Measurements from ENCODE around the gene MDH1B.

Gene MDH1B

DNA sequence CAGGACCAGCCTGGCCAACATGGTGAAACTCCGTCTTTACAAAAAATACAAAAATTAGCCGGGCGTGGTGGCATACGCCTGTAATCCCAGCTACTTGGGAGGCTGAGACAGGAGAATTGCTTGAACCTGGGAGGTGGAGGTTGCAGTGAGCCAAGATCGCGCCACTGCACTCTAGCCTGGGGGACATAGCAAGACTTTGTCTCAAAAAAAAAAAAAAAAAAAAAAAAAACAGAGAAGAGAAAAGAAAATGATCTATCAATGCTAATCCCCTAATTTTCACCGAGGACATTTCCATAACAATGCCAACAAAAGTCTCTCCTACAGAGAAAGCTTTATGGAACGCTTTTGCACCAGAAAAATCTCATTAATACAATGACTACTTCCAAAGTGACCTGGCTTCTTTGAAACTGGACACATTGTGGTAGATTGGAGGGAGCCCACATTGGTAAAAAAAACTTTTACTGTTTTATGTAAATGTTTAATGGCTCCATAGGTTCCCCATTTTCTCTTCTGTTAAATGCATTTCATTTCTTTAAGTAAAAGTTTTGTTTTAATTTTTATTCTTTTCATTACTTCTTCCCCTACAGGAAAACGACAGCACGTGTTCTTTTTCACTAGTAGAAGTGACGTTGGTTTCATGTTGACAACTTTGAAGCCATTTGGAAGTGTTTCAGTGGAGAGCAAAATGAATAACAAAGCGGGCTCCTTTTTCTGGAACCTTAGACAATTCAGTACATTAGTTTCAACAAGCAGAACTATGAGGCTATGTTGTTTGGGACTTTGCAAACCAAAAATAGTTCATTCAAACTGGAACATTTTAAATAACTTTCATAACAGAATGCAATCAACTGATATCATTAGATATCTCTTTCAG is 1.2 kb upstream of the MDH1B start:
- no peak for TF ChIP-seq CTCF (IDR thresholded peaks at IDR 0.05)
- peak overlapping the region; percentile 74 for H3K4me2 ChIP-seq (ENCODE audit: low read length)
- no peaks in the 10 kb centered on the region for H3K9me3 ChIP-seq (ENCODE audit: control insufficient read depth, low read length)
- H3K27me3 ChIP-seq (ENCODE audit: control insufficient read depth, insufficient read depth, low read length): no peaks in the 10 kb centered on the region
- peaks cover 7% of the 10 kb centered on the region for H3K4me1 ChIP-seq
- H3K9ac ChIP-seq: peak overlapping the region; percentile 30
- peaks cover 15% of the 10 kb centered on the region for H3K79me2 ChIP-seq
- H2AFZ ChIP-seq: peak overlapping the region; percentile 95
- H3K36me3 ChIP-seq (ENCODE audit: control insufficient read depth, insufficient read depth, low read length): no peaks in the 10 kb centered on the region
- H3K4me3 ChIP-seq (ENCODE audit: low read depth, low read length): peak overlapping the region; percentile 98
- peak overlapping the region; percentile 89 for H3K27ac ChIP-seq

- peaks cover 7% of the 10 kb centered on the region for H3K4me1 ChIP-seq
- no peaks in the 10 kb centered on the region for H3K36me3 ChIP-seq (ENCODE audit: control insufficient read depth, insufficient read depth, low read length)
- H3K27ac ChIP-seq: peak overlapping the region; percentile 89
- peaks cover 15% of the 10 kb centered on the region for H3K79me2 ChIP-seq
- no peak for TF ChIP-seq CTCF (IDR thresholded peaks at IDR 0.05)
- peak overlapping the region; percentile 95 for H2AFZ ChIP-seq
- peak overlapping the region; percentile 98 for H3K4me3 ChIP-seq (ENCODE audit: low read depth, low read length)
- H3K9ac ChIP-seq: peak overlapping the region; percentile 30
- no peaks in the 10 kb centered on the region for H3K9me3 ChIP-seq (ENCODE audit: control insufficient read depth, low read length)
- H3K4me2 ChIP-seq (ENCODE audit: low read length): peak overlapping the region; percentile 74
- H3K27me3 ChIP-seq (ENCODE audit: control insufficient read depth, insufficient read depth, low read length): no peaks in the 10 kb centered on the region
Measured at GRCh38 chr2:206764673-206765241, 371 bp downstream of the MDH1B start.

DNA sequence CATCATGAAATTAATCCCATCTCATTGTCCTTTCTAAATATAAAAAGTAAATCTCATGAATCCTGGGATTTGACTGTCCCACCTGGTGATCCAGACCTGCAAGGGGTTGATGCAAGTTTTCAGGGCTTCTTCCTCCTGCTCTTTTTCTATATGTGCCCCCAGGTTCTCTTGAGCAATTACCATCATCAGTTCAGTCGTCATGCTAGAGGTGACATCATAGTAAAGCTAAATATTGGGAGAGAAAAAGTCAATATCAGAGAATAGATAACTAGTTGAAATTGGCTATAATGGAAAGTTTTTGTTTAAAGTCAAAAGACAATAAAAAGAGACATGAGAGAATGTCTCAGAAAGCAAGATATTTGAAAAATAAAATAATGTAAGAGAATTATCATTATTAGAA is 8.3 kb downstream of the MDH1B start:
- Histone ChIP-seq H3K4me1 (no peaks in the 10 kb centered on the region), H3K4me3 (ENCODE audit: low read depth, low read length) (no peak overlapping the region), H3K79me2 (no peaks in the 10 kb centered on the region), H3K27ac (no peak overlapping the region), H3K9me3 (ENCODE audit: control insufficient read depth, low read length) (no peaks in the 10 kb centered on the region), H3K9ac (no peak overlapping the region), H3K36me3 (ENCODE audit: control insufficient read depth, insufficient read depth, low read length) (no peaks in the 10 kb centered on the region), H3K4me2 (ENCODE audit: low read length) (no peak overlapping the region), H3K27me3 (ENCODE audit: control insufficient read depth, insufficient read depth, low read length) (no peaks in the 10 kb centered on the region), H2AFZ (no peak overlapping the region)
- TF ChIP-seq CTCF (IDR thresholded peaks at IDR 0.05): no peak

DNA sequence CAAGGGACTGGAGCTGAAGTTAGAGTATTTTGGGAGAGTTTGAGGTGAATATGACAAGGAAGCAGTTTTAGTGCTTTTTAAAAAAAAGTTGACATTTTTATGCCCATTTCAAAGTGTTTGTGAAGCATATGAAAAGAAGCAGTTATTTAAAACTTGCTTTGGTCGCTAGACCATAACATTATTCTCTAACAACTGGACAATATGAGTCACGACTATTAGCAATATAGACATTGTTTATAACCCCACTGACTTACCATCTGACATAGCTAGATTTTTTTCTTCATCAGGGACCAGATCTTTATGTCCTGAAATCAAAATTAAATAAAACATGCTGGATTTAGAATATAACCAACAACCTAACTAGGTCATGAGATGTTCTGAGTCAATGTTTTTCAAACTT is 24.3 kb downstream of the MDH1B start:
- Histone ChIP-seq H3K79me2 (no peaks in the 10 kb centered on the region), H3K4me3 (ENCODE audit: low read depth, low read length) (no peak overlapping the region), H2AFZ (no peak overlapping the region), H3K4me2 (ENCODE audit: low read length) (no peak overlapping the region), H3K27ac (no peak overlapping the region), H3K4me1 (no peaks in the 10 kb centered on the region), H3K9me3 (ENCODE audit: control insufficient read depth, low read length) (no peaks in the 10 kb centered on the region), H3K36me3 (ENCODE audit: control insufficient read depth, insufficient read depth, low read length) (no peaks in the 10 kb centered on the region), H3K9ac (no peak overlapping the region), H3K27me3 (ENCODE audit: control insufficient read depth, insufficient read depth, low read length) (no peaks in the 10 kb centered on the region)
- no peak for TF ChIP-seq CTCF (IDR thresholded peaks at IDR 0.05)

All from parathyroid adenoma (tissue), 2 donors.